Peyer's patch (tissue), 4 donors: ENCODE data around the gene APOA4.
A peak's percentile ranks its signal among the peaks of the same experiment; 100 is the strongest.

Source experiments
- POLR2A ChIP-seq, 2 donors: fragments of 450-650 bp; IDR thresholded peaks; one replicate each; pipeline ENCODE4 v1.5.1; 2017; ENCODE audit warnings: antibody characterized with exemption in 2 of 2, mild to moderate bottlenecking in 2 of 2, moderate library complexity in 2 of 2
- TF ChIP-seq, protein P1 (sequence below), 6 experiments: fragments of 450-650 bp in 4 of 6; fragments of 200-600 bp in 2 of 6; sonication (generic) in 1 of 6; IDR thresholded peaks; one replicate each; pipeline ENCODE4 v1.5.1; 2017 to 2019; ENCODE audit warnings: antibody characterized with exemption in 6 of 6, mild to moderate bottlenecking in 3 of 6, moderate library complexity in 1 of 6

DNA sequence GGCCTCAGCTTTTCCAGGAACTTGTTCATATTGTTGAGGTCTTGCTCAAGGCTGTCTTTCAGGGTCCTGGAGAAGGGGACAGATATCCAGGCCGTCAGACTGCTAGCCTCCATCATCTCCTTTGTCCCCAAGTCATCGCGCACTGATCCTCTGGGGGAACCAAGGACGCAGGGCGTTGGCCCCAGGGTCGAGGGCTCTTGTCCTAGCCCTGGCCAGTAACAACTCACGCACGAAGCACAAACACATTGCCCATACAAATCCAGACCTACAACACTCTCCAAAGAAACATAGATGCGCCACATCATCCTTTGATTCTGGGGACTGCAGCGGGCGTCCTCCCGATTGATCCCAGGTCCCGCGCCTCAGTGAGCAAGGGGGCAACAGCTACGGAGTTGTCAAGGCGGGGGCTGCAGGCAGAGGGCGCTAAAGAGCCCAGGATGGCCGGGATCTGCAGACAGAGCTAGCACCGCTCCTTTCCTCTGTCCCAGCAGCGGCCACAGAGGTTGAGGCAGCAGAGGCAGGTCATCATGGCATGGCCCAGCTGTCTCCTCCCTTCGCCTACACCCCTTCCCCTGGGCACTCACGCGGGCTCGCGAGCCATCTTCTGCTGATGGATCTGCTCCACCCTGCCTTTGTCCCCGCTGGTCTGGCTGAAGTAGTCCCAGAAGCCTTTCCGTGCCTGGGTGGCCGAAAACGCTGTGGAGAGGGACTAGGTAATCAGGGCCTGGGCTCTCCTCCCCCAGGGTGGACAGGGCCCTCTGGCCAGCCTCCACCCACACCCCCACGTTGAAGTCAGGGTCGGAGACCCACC lies 31.9 kb downstream of the APOA4 start:
- TF ChIP-seq, protein P1, sequence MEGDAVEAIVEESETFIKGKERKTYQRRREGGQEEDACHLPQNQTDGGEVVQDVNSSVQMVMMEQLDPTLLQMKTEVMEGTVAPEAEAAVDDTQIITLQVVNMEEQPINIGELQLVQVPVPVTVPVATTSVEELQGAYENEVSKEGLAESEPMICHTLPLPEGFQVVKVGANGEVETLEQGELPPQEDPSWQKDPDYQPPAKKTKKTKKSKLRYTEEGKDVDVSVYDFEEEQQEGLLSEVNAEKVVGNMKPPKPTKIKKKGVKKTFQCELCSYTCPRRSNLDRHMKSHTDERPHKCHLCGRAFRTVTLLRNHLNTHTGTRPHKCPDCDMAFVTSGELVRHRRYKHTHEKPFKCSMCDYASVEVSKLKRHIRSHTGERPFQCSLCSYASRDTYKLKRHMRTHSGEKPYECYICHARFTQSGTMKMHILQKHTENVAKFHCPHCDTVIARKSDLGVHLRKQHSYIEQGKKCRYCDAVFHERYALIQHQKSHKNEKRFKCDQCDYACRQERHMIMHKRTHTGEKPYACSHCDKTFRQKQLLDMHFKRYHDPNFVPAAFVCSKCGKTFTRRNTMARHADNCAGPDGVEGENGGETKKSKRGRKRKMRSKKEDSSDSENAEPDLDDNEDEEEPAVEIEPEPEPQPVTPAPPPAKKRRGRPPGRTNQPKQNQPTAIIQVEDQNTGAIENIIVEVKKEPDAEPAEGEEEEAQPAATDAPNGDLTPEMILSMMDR (IDR thresholded peaks at IDR 0.05) = peak; percentile 59 to 96 (median 94)
- no peak for TF ChIP-seq POLR2A (IDR thresholded peaks at IDR 0.05)
